Endothelial cell of umbilical vein (primary cell): ENCODE results near the gene UBTD1. TPM values are rescaled to one million over a fixed set of nuclear protein-coding genes. Genes with fewer than 3 reads are reported as not detected.

Experiments
- BruUV-seq: library from RNA; stranded (reverse); fragments of 400-500 nt; replicated peaks from 2 replicates; lab custom pipeline; 2021; lab: Mats Ljungman, UMichigan
- CTCF ChIA-PET: fragments of 300-600, 350-600 bp; sonication (Branson Sonifier 250); formaldehyde crosslinking; loops from one replicate; lab custom pipeline; 2021; ENCODE audit warnings: antibody characterized with exemption, inconsistent platforms; lab: Charles Lee
- POLR2A ChIA-PET: fragments of 300-600, 350-600 bp; sonication (Branson Sonifier 250); formaldehyde crosslinking; loops from one replicate; lab custom pipeline; 2021; ENCODE audit warnings: antibody characterized with exemption, inconsistent platforms; lab: Charles Lee
- DNase-seq: peaks from one replicate; pipeline ENCODE4 v3.0.0-alpha.2; 2011; ENCODE audit warnings: low read depth, low spot score
- FAIRE-seq: peaks from 2 replicates; lab custom pipeline; 2011; peaks lifted over from hg19 to GRCh38; lab: Jason Lieb, UNC
- H2AFZ ChIP-seq: 2 replicates; pipeline ENCODE4 v1.6.0; 2012; ENCODE audit warnings: low read depth, low read length, control low read depth, inconsistent platforms
- H3K27ac ChIP-seq: 2 replicates; pipeline ENCODE4 v1.5.1; 2011; ENCODE audit warnings: low read depth, mild to moderate bottlenecking, control low read depth, low read length, moderate library complexity; ENCODE audit not compliant: insufficient read depth
- H3K27me3 ChIP-seq, 2 experiments: 2 replicates each; pipeline versions ENCODE4 v1.6.0 to v1.6.1; 2011; ENCODE audit warnings: low read length in 2 of 2, mixed read lengths in 1 of 2; ENCODE audit not compliant: control insufficient read depth in 2 of 2, insufficient read depth in 2 of 2
- H3K36me3 ChIP-seq, 2 experiments: 2 replicates in 1 of 2; 3 replicates in 1 of 2; pipeline ENCODE4 v1.5.1; 2011; ENCODE audit warnings: low read length in 2 of 2, mild to moderate bottlenecking in 1 of 2, moderate library complexity in 1 of 2; ENCODE audit not compliant: control insufficient read depth in 2 of 2, insufficient read depth in 2 of 2; ENCODE audit errors: extremely low read depth in 1 of 2
- H3K4me1 ChIP-seq: 3 replicates; pipeline ENCODE4 v1.5.1; 2011; ENCODE audit warnings: mild to moderate bottlenecking, low read length; ENCODE audit not compliant: control insufficient read depth, insufficient read depth; ENCODE audit errors: extremely low read depth
- H3K4me2 ChIP-seq: 2 replicates; pipeline ENCODE4 v1.6.1; 2011; ENCODE audit warnings: low read length, control low read depth, mixed read lengths; ENCODE audit not compliant: insufficient read depth
- H3K4me3 ChIP-seq, 3 experiments: fragments of 200-600 bp in 1 of 3; sonication (generic), shearing (Covaris generic) in 1 of 3; replicated peaks in 1 of 3; 2 replicates each; pipeline ENCODE4 v1.5.1; 2011 to 2016; ENCODE audit warnings: control low read depth in 3 of 3, low read length in 3 of 3, mild to moderate bottlenecking in 2 of 3, inconsistent platforms in 1 of 3, low read depth in 1 of 3, moderate library complexity in 1 of 3; ENCODE audit not compliant: insufficient read depth in 1 of 3
- H3K79me2 ChIP-seq: 2 replicates; pipeline ENCODE4 v1.6.0; 2012; ENCODE audit warnings: low read length, inconsistent platforms; ENCODE audit not compliant: control insufficient read depth, insufficient read depth
- H3K9ac ChIP-seq: replicated peaks from 2 replicates; pipeline ENCODE3; 2011; ENCODE audit warnings: low read length, control low read depth; ENCODE audit not compliant: insufficient read depth; ENCODE audit errors: extremely low read depth
- H3K9me1 ChIP-seq: replicated peaks from 3 replicates; pipeline ENCODE4 v1.6.0; 2011; ENCODE audit warnings: mild to moderate bottlenecking, low read length; ENCODE audit not compliant: control insufficient read depth, insufficient read depth; ENCODE audit errors: extremely low read depth
- H3K9me3 ChIP-seq: replicated peaks from 2 replicates; pipeline ENCODE4 v1.5.1; 2012; ENCODE audit warnings: low read length, inconsistent platforms; ENCODE audit not compliant: control insufficient read depth, insufficient read depth
- H4K20me1 ChIP-seq: replicated peaks from 2 replicates; pipeline ENCODE3; 2011; ENCODE audit warnings: mild to moderate bottlenecking, low read length; ENCODE audit not compliant: control insufficient read depth, insufficient read depth; ENCODE audit errors: extremely low read depth
- FOS ChIP-seq: IDR thresholded peaks from 2 replicates; pipeline ENCODE4 v1.6.1; 2011; ENCODE audit warnings: mild to moderate bottlenecking, low read length, moderate library complexity, borderline replicate concordance; ENCODE audit not compliant: insufficient read depth
- MYC ChIP-seq: IDR thresholded peaks from one replicate; pipeline ENCODE4 v1.6.1; 2011; ENCODE audit warnings: mild to moderate bottlenecking, low read depth, low read length
- POLR2A ChIP-seq: IDR thresholded peaks from 2 replicates; pipeline ENCODE4 v1.6.1; 2012; ENCODE audit warnings: low read depth, mild to moderate bottlenecking, control low read depth, low read length
- POLR2AphosphoS5 ChIP-seq: IDR thresholded peaks from 2 replicates; pipeline ENCODE4 v1.6.1; 2012; ENCODE audit warnings: low read depth, mild to moderate bottlenecking, control low read depth, low read length, moderate library complexity; ENCODE audit not compliant: insufficient read depth
- dilution Hi-C: fragments of 300-500 bp; cut with MboI; formaldehyde crosslinking; loops from one replicate; pipeline ENCODE4 v1.15.0; 2019; ENCODE audit warnings: low sequenced_read_pairs; ENCODE audit not compliant: extremely low pct_ligation_motif_present
- intact Hi-C: fragments of 100-400 bp; cut with micrococcal nuclease; formaldehyde crosslinking; loops from one replicate; pipeline ENCODE4 v1.10.0; 2022
- polyA plus RNA-seq, 4 experiments: library from polyadenylated mRNA; depleted of rRNA in 3 of 4; stranded (reverse) in 3 of 4; unstranded in 1 of 4; fragments of >200 nt; gene quantifications; 2 replicates each; pipeline versions ENCODE4 v1.2.1 to v1.2.3, GENCODE V29; 2011 to 2012; ENCODE audit warnings: missing spikeins in 1 of 4
- total RNA-seq: library from RNA; stranded (reverse); gene quantifications from 2 replicates; pipeline ENCODE4 v1.2.3, GENCODE V29; 2021

UBTD1 gene
- total and polyA plus RNA-seq, 2 donors (not counting 3 experiments of a cell fraction or from before 2014, with no cell fraction given), result 42.6 to 63.7 TPM

- intact Hi-C loops (loop anchor here (1.0 to 10.0 kb wide), 4 partner anchors 9 to 235 kb away; partner anchors contain the start of genes PGAM1 and ZFYVE27), dilution Hi-C loops (no loop called here)
- peak overlapping the region; percentile 46 for H2AFZ ChIP-seq
- H3K27ac ChIP-seq, result peak overlapping the region; percentile 29
- H4K20me1 ChIP-seq, result no peaks in the 10 kb centered on the region
- H3K4me1 ChIP-seq, result peaks cover 29% of the 10 kb centered on the region
- H3K9me1 ChIP-seq, result no peaks in the 10 kb centered on the region
- ChIA-PET CTCF (interaction anchor here (1.0 to 3.5 kb wide), 17 partner anchors 9 to 113 kb away, joined by 3 to 37 read pairs (median 7); partner anchors contain the start of gene ANKRD2), POLR2A (interaction anchor here (0.6 to 2.2 kb wide), 6 partner anchors 11 to 143 kb away, joined by 3 to 8 read pairs (median 3); no protein-coding TSS in a partner anchor)
- H3K4me3 ChIP-seq, result peak overlapping the region; percentile 64 to 93 (median 81)
- TF ChIP-seq POLR2AphosphoS5, result peak; percentile 60
- TF ChIP-seq POLR2A, result peak; percentile 42
- TF ChIP-seq FOS, result no peak
- FAIRE-seq (peak; percentile 72), DNase-seq (peak; percentile 57)
- peak overlapping the region; percentile 58 for H3K4me2 ChIP-seq
- H3K36me3 ChIP-seq, result no peaks in the 10 kb centered on the region
- peaks cover 59% of the 10 kb centered on the region for H3K79me2 ChIP-seq
- no peaks in the 10 kb centered on the region for H3K9me3 ChIP-seq
- H3K9ac ChIP-seq, result peak overlapping the region; percentile 54
- TSS peak; percentile 5 for BruUV-seq
- H3K27me3 ChIP-seq, result no peaks in the 10 kb centered on the region
Observed at GRCh38 chr10:97499561-97500296, 1.0 kb downstream of the UBTD1 start.

- FAIRE-seq, result no peak
Observed at GRCh38 chr10:97500297-97500575, 1.5 kb downstream of the UBTD1 start.

More at GRCh38 chr10:97500297-97500575, 1.5 kb downstream of the UBTD1 start:
- dilution Hi-C loops (no loop called here), intact Hi-C loops (loop anchor here (1.0 kb wide), 1 partner anchor 8 kb away; no protein-coding TSS in a partner anchor)
- no peaks in the 10 kb centered on the region for H4K20me1 ChIP-seq
- H3K4me3 ChIP-seq, result peak overlapping the region in 2 of 3 experiments; percentile 64 to 93
- ChIA-PET POLR2A (interaction anchor here (1.3 to 2.2 kb wide), 3 partner anchors 12 to 42 kb away, joined by 3 to 8 read pairs (median 3); no protein-coding TSS in a partner anchor), CTCF (interaction anchor here (1.8 to 3.5 kb wide), 8 partner anchors 12 to 72 kb away, joined by 4 to 37 read pairs (median 9); partner anchors contain the start of gene ANKRD2)
- H3K9me3 ChIP-seq, result no peaks in the 10 kb centered on the region
- H3K36me3 ChIP-seq, result no peaks in the 10 kb centered on the region
- no peak overlapping the region for H2AFZ ChIP-seq
- H3K9me1 ChIP-seq, result no peaks in the 10 kb centered on the region
- H3K4me1 ChIP-seq, result peaks cover 24% of the 10 kb centered on the region
- H3K4me2 ChIP-seq, result peak overlapping the region; percentile 58
- peak; percentile 72 for DNase-seq
- H3K27ac ChIP-seq, result no peak overlapping the region
- H3K79me2 ChIP-seq, result peaks cover 56% of the 10 kb centered on the region
- TF ChIP-seq MYC (no peak), POLR2AphosphoS5 (peak; percentile 29)
- no TSS peak for BruUV-seq
- H3K27me3 ChIP-seq, result no peaks in the 10 kb centered on the region
- no peak overlapping the region for H3K9ac ChIP-seq
